Ovary (tissue), 9 donors: ENCODE measurements around the gene SIPA1L3. TPM values are rescaled to one million over a fixed set of nuclear protein-coding genes. Genes with fewer than 3 reads are reported as not detected.

Experiments
- DNase-seq, 5 donors: peaks; one replicate each; pipeline ENCODE4 v3.0.0-alpha.2; 2019 to 2020
- H3K27ac ChIP-seq, 2 donors: fragments of 200-600 bp; one replicate each; pipeline versions ENCODE4 v1.5.1 to v1.8.0; 2019 to 2022
- H3K27me3 ChIP-seq: fragments of 200-600 bp; one replicate; pipeline ENCODE4 v1.8.0; 2022
- H3K36me3 ChIP-seq: fragments of 200-600 bp; sonication (generic); one replicate; pipeline ENCODE4 v1.5.1; 2019
- H3K4me1 ChIP-seq: one replicate; pipeline ENCODE4 v1.8.1; 2013; ENCODE audit warnings: mild to moderate bottlenecking, moderate library complexity; ENCODE audit not compliant: insufficient read depth
- H3K4me3 ChIP-seq: fragments of 200-600 bp; sonication (generic); one replicate; pipeline ENCODE4 v1.5.1; 2017
- H3K9me3 ChIP-seq, 2 donors: fragments of 200-600 bp in 1 of 2; sonication (generic) in 1 of 2; one replicate each; pipeline versions ENCODE4 v1.5.1 to v1.8.1; 2013 to 2019; ENCODE audit warnings: mild to moderate bottlenecking in 1 of 2, moderate library complexity in 1 of 2
- CTCF ChIP-seq, 3 donors: fragments of 450-650 bp in 2 of 3; fragments of 200-600 bp in 1 of 3; IDR thresholded peaks; one replicate each; pipeline versions ENCODE4 v1.5.1 to v1.8.0; 2016 to 2022; ENCODE audit warnings: antibody characterized with exemption in 3 of 3, mild to moderate bottlenecking in 1 of 3
- EP300 ChIP-seq: sonication (generic); formaldehyde crosslinking; IDR thresholded peaks from one replicate; pipeline ENCODE4 v1.6.1; 2017; ENCODE audit warnings: antibody characterized with exemption
- POLR2A ChIP-seq: fragments of 450-650 bp; IDR thresholded peaks from one replicate; pipeline ENCODE4 v1.6.1; 2017; ENCODE audit warnings: antibody characterized with exemption, mild to moderate bottlenecking, moderate library complexity
- WGBS, 3 donors: extraction: QIAGEN DNeasy Blood & Tissue Kit in 1 of 3; methylation state at CpG; one replicate each; pipeline versions ENCODE4 v1.1.5 to v1.1.7; 2013 to 2017; 5-methylcytosine and 5-hydroxymethylcytosine counted together
- intact Hi-C, 4 donors: fragments of 100-400 bp; cut with DNase I; formaldehyde crosslinking; loops; one replicate each; pipeline versions ENCODE4 v1.11.0 to v1.15.1; 2022 to 2023
- polyA plus RNA-seq, 2 donors: library from polyadenylated mRNA; stranded (reverse); fragments of 200-250 nt in 1 of 2; fragments of 350-450 nt in 1 of 2; fragmentation: Illumina TruSeq in 1 of 2; extraction: RNeasy Lipid Tissue Mini Kit (QIAGEN cat#74804) in 1 of 2; gene quantifications; one replicate each; pipeline ENCODE4 v1.2.3, GENCODE V29; 2013 to 2014
- total RNA-seq, 7 donors: library from RNA; depleted of rRNA in 2 of 7; stranded (reverse); fragments of >200 nt in 2 of 7; fragmentation: NEBNext Ultra II Directional in 3 of 7; extraction: Animal tissue kit (Norgen Biotek cat#: 25700) in 3 of 7; gene quantifications; one replicate each; pipeline versions ENCODE4 v1.1.0 to v1.2.4, GENCODE V29; 2016 to 2023
- donor health status: DM: no; HTN: no; CAD: no; lungs with moderate emphysema.
- donor health status: DM: no; HTN: no; CAD: no.
- donor health status: Bipolar disorder and iron deficiency.
- donor health status: DM: yes; HTN: yes; CAD: no.
- donor health status: DM: no; HTN: no; CAD: no.
- donor health status: DM: yes; HTN: yes; CAD: no.

The SIPA1L3 gene
- total and polyA plus RNA-seq, 9 donors = 4.5 to 27.9 (median 18.2) TPM

- H3K4me1 ChIP-seq = peaks cover 5% of the 10 kb centered on the region
- DNase-seq = no peak
- 78 to 89% (median 80%) methylated on average over 7 of the region's 7 CpGs for WGBS, 3 donors
- no peak overlapping the region for H3K27ac ChIP-seq
- TF ChIP-seq CTCF (IDR thresholded peaks at IDR 0.05) = no peak
- no peak for TF ChIP-seq EP300
- TF ChIP-seq POLR2A = no peak
- intact Hi-C loops = no loop called here
- no peaks in the 10 kb centered on the region for H3K9me3 ChIP-seq
- no peaks in the 10 kb centered on the region for H3K27me3 ChIP-seq
- no peaks in the 10 kb centered on the region for H3K36me3 ChIP-seq
- no peak overlapping the region for H3K4me3 ChIP-seq
Observed at GRCh38 chr19:38059897-38060296, 152.9 kb downstream of the SIPA1L3 start.

GRCh38 chr19:38060331-38060730, 153.3 kb downstream of the SIPA1L3 start:
- H3K4me1 ChIP-seq = peaks cover 5% of the 10 kb centered on the region
- H3K36me3 ChIP-seq = no peaks in the 10 kb centered on the region
- DNase-seq = no peak
- no peak overlapping the region for H3K27ac ChIP-seq
- H3K9me3 ChIP-seq = no peaks in the 10 kb centered on the region
- WGBS, 3 donors = 93 to 96% (median 95%) methylated on average over 7 of the region's 7 CpGs
- H3K27me3 ChIP-seq = no peaks in the 10 kb centered on the region
- intact Hi-C loops = no loop called here
- H3K4me3 ChIP-seq = no peak overlapping the region
- TF ChIP-seq EP300 (no peak), CTCF (IDR thresholded peaks at IDR 0.05) (no peak), POLR2A (no peak)

GRCh38 chr19:38061294-38061693, 154.3 kb downstream of the SIPA1L3 start:
- WGBS, 3 donors = 75 to 82% (median 78%) methylated on average over 7 of the region's 7 CpGs
- no peaks in the 10 kb centered on the region for H3K36me3 ChIP-seq
- DNase-seq = no peak
- H3K4me1 ChIP-seq = peaks cover 5% of the 10 kb centered on the region
- TF ChIP-seq EP300 = no peak
- no peaks in the 10 kb centered on the region for H3K9me3 ChIP-seq
- H3K27me3 ChIP-seq = no peaks in the 10 kb centered on the region
- no peak overlapping the region for H3K27ac ChIP-seq
- intact Hi-C loops = no loop called here
- no peak overlapping the region for H3K4me3 ChIP-seq

GRCh38 chr19:38062959-38063761, 156.2 kb downstream of the SIPA1L3 start:
- intact Hi-C loops = no loop called here
- peak in 2 of 5 donors; percentile 16 to 30 for DNase-seq
- TF ChIP-seq CTCF (IDR thresholded peaks at IDR 0.05) (no peak), POLR2A (no peak)
- H3K36me3 ChIP-seq = no peaks in the 10 kb centered on the region
- 38 to 51% (median 42%) methylated on average over 21 of the region's 21 CpGs for WGBS, 3 donors
- no peaks in the 10 kb centered on the region for H3K9me3 ChIP-seq
- no peak overlapping the region for H3K27ac ChIP-seq
- no peaks in the 10 kb centered on the region for H3K27me3 ChIP-seq
- H3K4me3 ChIP-seq = no peak overlapping the region
- H3K4me1 ChIP-seq = peaks cover 5% of the 10 kb centered on the region

GRCh38 chr19:38063928-38064327, 156.9 kb downstream of the SIPA1L3 start:
- H3K27me3 ChIP-seq = no peaks in the 10 kb centered on the region
- intact Hi-C loops = no loop called here
- WGBS, 3 donors = 83 to 87% (median 87%) methylated on average over 6 of the region's 6 CpGs
- DNase-seq = no peak
- H3K4me3 ChIP-seq = no peak overlapping the region
- no peaks in the 10 kb centered on the region for H3K36me3 ChIP-seq
- no peaks in the 10 kb centered on the region for H3K9me3 ChIP-seq
- H3K4me1 ChIP-seq = peaks cover 5% of the 10 kb centered on the region
- H3K27ac ChIP-seq = no peak overlapping the region
- no peak for TF ChIP-seq CTCF (IDR thresholded peaks at IDR 0.05)
- no peak for TF ChIP-seq POLR2A
- no peak for TF ChIP-seq EP300
